Mucosa of descending colon (tissue), 3 donors: ENCODE results near the gene NAGS. TPM values are rescaled to one million over a fixed set of nuclear protein-coding genes. Genes with fewer than 3 reads are reported as not detected.

Source experiments
- ATAC-seq: fragments of 200-7000 bp; cut with Tn5 transposase; one replicate; pipeline ENCODE4 v1.9.1; 2020; ENCODE audit warnings: mild to moderate bottlenecking, moderate library complexity
- DNase-seq, 3 donors: peaks; one replicate each; pipeline ENCODE4 v3.0.0-alpha.2; 2020
- H3K36me3 ChIP-seq: fragments of 200-600 bp; one replicate; pipeline ENCODE4 v1.8.0; 2021; ENCODE audit warnings: low read depth, mild to moderate bottlenecking
- H3K4me1 ChIP-seq: fragments of 200-600 bp; one replicate; pipeline ENCODE4 v1.8.0; 2021; ENCODE audit warnings: low read depth, mild to moderate bottlenecking
- H3K4me3 ChIP-seq: fragments of 200-600 bp; one replicate; pipeline ENCODE4 v1.8.0; 2021; ENCODE audit warnings: mild to moderate bottlenecking
- H3K9me3 ChIP-seq: fragments of 200-600 bp; one replicate; pipeline ENCODE4 v1.8.0; 2021; ENCODE audit warnings: mild to moderate bottlenecking
- CTCF ChIP-seq: fragments of 200-600 bp; IDR thresholded peaks from one replicate; pipeline ENCODE4 v1.8.0; 2022; ENCODE audit warnings: antibody characterized with exemption, mild to moderate bottlenecking
- intact Hi-C, 2 donors: fragments of 100-400 bp; cut with DNase I in 1 of 2; cut with micrococcal nuclease in 1 of 2; formaldehyde crosslinking; loops; one replicate each; pipeline versions ENCODE4 v1.11.0 to v1.11.1; 2022; cut with DNase I, micrococcal nuclease
- total RNA-seq, 3 donors: library from RNA; stranded (reverse); fragmentation: NEBNext Ultra II Directional in 2 of 3; extraction: Animal tissue kit (Norgen Biotek cat#: 25700) in 2 of 3; gene quantifications; one replicate each; pipeline versions ENCODE4 v1.2.1 to v1.2.4, GENCODE V29; 2021 to 2023
- donor health status: DM: no; HTN: no; CAD: no; lungs with moderate emphysema.
- donor health status: DM: no; HTN: no; CAD: no.
- donor health status: DM: no; HTN: yes; CAD: no.

The NAGS gene
- total RNA-seq, 3 donors from 2014 or later, result 6.1 to 21.4 (median 7.0) TPM

GRCh38 chr17:43974382-43975266 lies 29.8 kb upstream of the NAGS start:
- TF ChIP-seq CTCF, result no peak
- ATAC-seq (no peak), DNase-seq (peak in 1 of 3 donors; percentile 5)
- Histone ChIP-seq H3K9me3 (no peaks in the 10 kb centered on the region), H3K36me3 (no peaks in the 10 kb centered on the region), H3K4me3 (no peak overlapping the region), H3K4me1 (no peaks in the 10 kb centered on the region)
- intact Hi-C loops, result no loop called here

DNA sequence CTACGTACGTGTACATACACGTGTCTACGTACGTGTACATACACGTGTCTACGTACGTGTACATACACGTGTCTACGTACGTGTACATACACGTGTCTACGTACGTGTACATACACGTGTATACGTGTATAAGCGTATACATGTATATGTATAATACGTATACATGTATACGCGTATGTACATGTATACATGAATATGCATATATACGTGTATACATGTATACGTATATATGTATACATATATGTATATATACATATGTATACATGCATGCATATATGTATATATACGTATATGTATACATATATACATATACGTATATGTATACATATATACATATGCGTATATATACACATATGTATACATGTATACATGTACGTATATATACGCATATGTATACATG lies 28.5 kb upstream of the NAGS start:
- intact Hi-C loops, result no loop called here
- H3K4me1 ChIP-seq, result no peaks in the 10 kb centered on the region
- DNase-seq (no peak), ATAC-seq (no peak)
- H3K9me3 ChIP-seq, result no peaks in the 10 kb centered on the region
- H3K36me3 ChIP-seq, result no peaks in the 10 kb centered on the region
- no peak for TF ChIP-seq CTCF
- H3K4me3 ChIP-seq, result no peak overlapping the region

DNA sequence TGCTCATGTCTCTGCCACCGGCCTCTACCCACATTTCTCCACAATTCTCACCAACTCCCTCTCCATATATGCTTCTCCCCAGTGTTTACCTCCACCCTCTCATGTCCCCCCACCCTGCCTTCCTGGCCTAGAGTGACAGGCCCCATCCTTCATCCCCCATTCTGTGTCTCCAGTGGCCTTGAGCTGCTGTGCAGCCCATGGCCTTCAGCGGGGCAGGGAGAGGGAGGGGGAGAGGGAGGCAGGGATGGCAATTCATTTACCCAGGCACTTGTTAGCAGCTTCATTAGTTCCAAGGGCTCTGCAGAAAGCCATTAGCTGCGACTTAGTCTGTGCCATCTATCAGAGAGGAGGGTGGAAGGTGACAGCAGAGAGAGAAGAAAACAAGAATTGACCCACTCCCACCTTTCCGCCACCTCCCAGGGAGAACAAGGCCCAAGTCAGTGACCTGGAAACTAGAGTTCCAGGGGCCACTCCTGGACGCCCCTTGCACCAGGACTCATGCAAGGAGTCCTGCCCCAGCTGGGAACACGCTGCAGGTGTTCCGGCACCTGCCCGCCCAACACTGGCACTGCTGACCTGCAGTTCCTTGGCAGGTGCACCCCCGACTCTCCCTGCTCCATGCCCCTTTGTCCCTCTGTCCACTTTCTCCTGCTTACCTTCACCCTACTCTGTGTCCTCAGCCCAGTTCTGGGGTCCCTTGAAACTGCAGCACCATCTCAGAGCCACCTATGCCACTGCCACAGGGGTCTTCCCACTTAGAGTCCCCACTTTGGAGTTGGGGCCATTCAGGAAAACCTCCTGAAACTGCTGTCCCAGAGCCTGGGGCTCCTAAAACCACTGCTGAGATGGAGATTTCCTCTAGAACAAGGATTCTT lies 27.2 kb upstream of the NAGS start:
- no peaks in the 10 kb centered on the region for H3K36me3 ChIP-seq
- H3K4me3 ChIP-seq, result no peak overlapping the region
- peak in 1 of 3 donors; percentile 20 for DNase-seq
- ATAC-seq, result no peak
- no peak for TF ChIP-seq CTCF
- H3K4me1 ChIP-seq, result no peaks in the 10 kb centered on the region
- no peaks in the 10 kb centered on the region for H3K9me3 ChIP-seq
- intact Hi-C loops, result no loop called here

DNA sequence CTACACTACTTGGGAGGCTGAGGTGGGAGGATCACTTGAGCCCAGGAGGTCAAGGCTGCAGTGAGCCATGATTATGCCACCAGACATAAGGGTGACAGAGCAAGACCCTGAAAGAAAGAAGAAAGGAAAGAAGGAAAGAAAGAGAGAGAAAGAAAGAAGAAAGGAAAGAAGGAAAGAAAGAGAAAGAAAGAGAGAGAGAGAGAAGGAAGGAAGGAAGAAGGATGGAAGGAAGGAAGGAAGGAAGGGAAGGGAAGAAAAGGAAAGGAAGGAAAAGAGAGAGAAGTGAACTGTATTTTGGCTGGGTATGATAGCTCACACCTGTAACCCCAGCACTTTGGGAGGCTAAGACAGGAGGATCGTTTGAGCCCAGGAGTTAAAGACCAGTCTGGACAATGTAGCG lies 26.3 kb upstream of the NAGS start:
- no peak overlapping the region for H3K4me3 ChIP-seq
- ATAC-seq (no peak), DNase-seq (no peak)
- H3K9me3 ChIP-seq, result no peaks in the 10 kb centered on the region
- intact Hi-C loops, result no loop called here
- peaks cover under 1% of the 10 kb centered on the region for H3K4me1 ChIP-seq
- no peak for TF ChIP-seq CTCF
- H3K36me3 ChIP-seq, result no peaks in the 10 kb centered on the region

DNA sequence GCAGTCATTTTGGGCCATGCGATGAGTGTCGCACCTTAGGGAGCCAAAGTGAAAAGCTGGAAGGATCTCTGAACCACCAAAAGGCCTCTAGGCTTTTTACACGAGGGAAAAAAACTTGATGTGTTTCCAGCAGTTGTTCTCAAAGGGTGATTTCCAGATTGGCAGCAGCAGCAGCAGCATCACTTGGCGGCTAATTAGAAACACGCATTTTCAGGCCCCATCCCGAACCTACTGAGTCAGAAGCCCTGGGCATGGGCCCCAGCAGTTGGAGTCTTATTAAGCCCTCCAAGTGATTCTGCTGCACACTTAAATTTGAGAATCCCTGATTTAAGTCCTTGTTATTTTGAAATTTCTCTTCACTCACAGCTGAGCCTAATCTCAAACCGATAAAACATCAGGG lies 25.4 kb upstream of the NAGS start:
- no peaks in the 10 kb centered on the region for H3K9me3 ChIP-seq
- H3K4me3 ChIP-seq, result no peak overlapping the region
- TF ChIP-seq CTCF, result no peak
- DNase-seq (no peak), ATAC-seq (no peak)
- peaks cover 9% of the 10 kb centered on the region for H3K4me1 ChIP-seq
- intact Hi-C loops, result no loop called here
- H3K36me3 ChIP-seq, result no peaks in the 10 kb centered on the region
